WERI-Rb-1 (cell line): ENCODE measurements around the gene CLDN6.
"Not testable (repeated sequence)": the region's sequence is repeated elsewhere in the genome, so short reads cannot be mapped to it uniquely, and the experiment has no call there.

Experiments
- DNase-seq: peaks from one replicate; pipeline ENCODE4 v3.0.0-alpha.2; 2020
- H3K27ac ChIP-seq: fragments of 250-450 bp; sonication (Bioruptor Pico); 2 replicates; pipeline ENCODE4 v1.5.1; 2020; ENCODE audit warnings: mild to moderate bottlenecking, moderate library complexity
- H3K27me3 ChIP-seq: fragments of 250-450 bp; sonication (Bioruptor Pico); 2 replicates; pipeline ENCODE4 v1.5.1; 2021; ENCODE audit warnings: mild to moderate bottlenecking, low read depth, moderate library complexity; ENCODE audit not compliant: insufficient read depth, severe bottlenecking
- H3K36me3 ChIP-seq: fragments of 250-450 bp; sonication (Bioruptor Pico); 2 replicates; pipeline ENCODE4 v1.5.1; 2020; ENCODE audit warnings: mild to moderate bottlenecking, moderate library complexity
- H3K4me3 ChIP-seq: 2 replicates; pipeline ENCODE4 v1.5.1; 2011; ENCODE audit warnings: low read depth, mild to moderate bottlenecking, control low read depth, low read length
- H3K9me3 ChIP-seq: fragments of 250-450 bp; sonication (Bioruptor Pico); 2 replicates; pipeline ENCODE4 v1.5.1; 2021; ENCODE audit warnings: mild to moderate bottlenecking, moderate library complexity; ENCODE audit not compliant: severe bottlenecking
- CTCF ChIP-seq: IDR thresholded peaks from 2 replicates; pipeline ENCODE4 v1.5.1; 2011; ENCODE audit warnings: low read depth, mild to moderate bottlenecking, control low read depth, inconsistent platforms, low read length

Gene CLDN6

GRCh38 chr16:3057181-3058138 lies 39.5 kb upstream of the CLDN6 start:
- H3K27ac ChIP-seq: no peak overlapping the region
- no peak for TF ChIP-seq CTCF
- no peaks in the 10 kb centered on the region for H3K27me3 ChIP-seq
- H3K36me3 ChIP-seq: no peaks in the 10 kb centered on the region
- no peak overlapping the region for H3K4me3 ChIP-seq
- H3K9me3 ChIP-seq: no peaks in the 10 kb centered on the region
- DNase-seq: no peak

GRCh38 chr16:3056336-3057180 lies 38.6 kb upstream of the CLDN6 start:
- no peaks in the 10 kb centered on the region for H3K9me3 ChIP-seq
- H3K4me3 ChIP-seq: no peak overlapping the region
- no peaks in the 10 kb centered on the region for H3K36me3 ChIP-seq
- DNase-seq: no peak
- no peak for TF ChIP-seq CTCF
- no peak overlapping the region for H3K27ac ChIP-seq
- no peaks in the 10 kb centered on the region for H3K27me3 ChIP-seq

GRCh38 chr16:3055734-3056115 lies 37.7 kb upstream of the CLDN6 start:
- H3K36me3 ChIP-seq, H3K9me3 ChIP-seq, H3K27me3 ChIP-seq, H3K27ac ChIP-seq, H3K4me3 ChIP-seq, DNase-seq: not testable (repeated sequence)

- TF ChIP-seq CTCF: no peak
- no peaks in the 10 kb centered on the region for H3K36me3 ChIP-seq
- no peaks in the 10 kb centered on the region for H3K9me3 ChIP-seq
- H3K27ac ChIP-seq: no peak overlapping the region
- no peaks in the 10 kb centered on the region for H3K27me3 ChIP-seq
- no peak for DNase-seq
- no peak overlapping the region for H3K4me3 ChIP-seq
Observed at GRCh38 chr16:3054965-3055733, 37.2 kb upstream of the CLDN6 start.

- not testable (repeated sequence) for H3K36me3 ChIP-seq
Observed at GRCh38 chr16:3053330-3053710, 35.3 kb upstream of the CLDN6 start.

GRCh38 chr16:3052571-3053329 lies 34.8 kb upstream of the CLDN6 start:
- not testable (repeated sequence) for H3K27ac ChIP-seq, H3K36me3 ChIP-seq, DNase-seq, H3K9me3 ChIP-seq, H3K4me3 ChIP-seq
- H3K27me3 ChIP-seq: peaks cover 14% of the 10 kb centered on the region

More at GRCh38 chr16:3053330-3053710, 35.3 kb upstream of the CLDN6 start:
- 0 out of 2 replicates have a peak, but pooled peaks have one; percentile 7 for TF ChIP-seq CTCF
- H3K27me3 ChIP-seq, H3K27ac ChIP-seq, DNase-seq, H3K4me3 ChIP-seq, H3K9me3 ChIP-seq: not testable (repeated sequence)
